ENCODE measurements around the gene CELF6. TPM values are rescaled to one million over a fixed set of nuclear protein-coding genes. Genes with fewer than 3 reads are reported as not detected.

CELF6 gene
- total RNA-seq, 2 experiments from 2014 or later = 0.19 TPM

- H3K4me1 Mint-ChIP-seq (ENCODE audit: low read depth) = peaks cover 4% of the 10 kb centered on the region
- H3K27me3 Mint-ChIP-seq = no peaks in the 10 kb centered on the region
- no peaks in the 10 kb centered on the region for H3K36me3 Mint-ChIP-seq
- ChIA-PET POLR2A (no interaction called here), CTCF (interaction anchor here (0.7 to 2.6 kb wide), 23 partner anchors 8 to 399 kb away, joined by 3 to 18 read pairs (median 4); no protein-coding TSS in a partner anchor)
- intact Hi-C loops (cut with micrococcal nuclease) = loop anchor here (5.0 kb wide), 1 partner anchor 359 kb away; no protein-coding TSS in a partner anchor
- no peak for DNase-seq
- no peak overlapping the region for H3K27ac Mint-ChIP-seq
- no peaks in the 10 kb centered on the region for H3K9me3 Mint-ChIP-seq
- no peak overlapping the region for H3K4me3 Mint-ChIP-seq
Measured at GRCh38 chr15:72313448-72313840, 6.5 kb downstream of the CELF6 start.

DNA sequence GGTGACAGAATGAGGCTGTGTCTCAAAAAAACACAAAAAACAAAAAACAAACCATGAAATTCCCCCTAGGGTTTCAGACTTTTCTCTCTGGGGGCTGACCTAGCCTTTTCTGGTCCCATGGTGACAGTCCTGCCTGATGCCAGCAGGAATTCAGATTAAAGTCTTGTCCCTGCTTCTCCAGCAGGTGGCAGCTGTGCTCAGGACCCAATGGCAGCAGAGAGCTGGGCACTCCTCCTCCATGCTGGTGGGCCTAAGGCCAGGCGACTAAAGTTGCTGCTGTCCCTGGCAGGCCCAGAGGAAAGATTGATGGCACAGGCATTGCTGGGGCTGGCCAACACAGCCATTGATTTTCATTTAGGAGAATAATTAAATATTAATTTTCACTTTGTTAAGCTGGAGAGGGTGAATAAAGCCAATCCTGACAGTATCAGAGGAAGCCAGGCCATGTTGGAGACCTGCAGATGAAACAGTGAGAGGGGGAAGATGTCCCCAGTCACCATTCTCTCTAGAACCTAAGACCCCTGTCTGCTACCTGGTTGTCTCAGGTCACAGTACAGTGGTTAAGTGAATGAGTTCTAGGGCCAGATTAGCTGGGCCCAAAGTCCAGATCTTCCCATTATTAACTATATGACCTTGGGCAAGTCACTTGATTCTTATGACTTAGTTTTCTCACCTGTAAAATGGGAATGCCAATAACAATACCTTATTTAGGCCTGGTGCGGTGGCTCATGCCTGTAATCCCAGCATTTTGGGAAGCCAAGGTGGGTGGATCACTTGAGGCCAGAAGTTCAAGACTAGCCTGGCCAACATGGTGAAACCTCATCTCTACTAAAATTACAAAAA, 7.1 kb downstream of the CELF6 start:
- H3K27ac Mint-ChIP-seq = no peak overlapping the region
- POLR2A ChIA-PET = no interaction called here

DNA sequence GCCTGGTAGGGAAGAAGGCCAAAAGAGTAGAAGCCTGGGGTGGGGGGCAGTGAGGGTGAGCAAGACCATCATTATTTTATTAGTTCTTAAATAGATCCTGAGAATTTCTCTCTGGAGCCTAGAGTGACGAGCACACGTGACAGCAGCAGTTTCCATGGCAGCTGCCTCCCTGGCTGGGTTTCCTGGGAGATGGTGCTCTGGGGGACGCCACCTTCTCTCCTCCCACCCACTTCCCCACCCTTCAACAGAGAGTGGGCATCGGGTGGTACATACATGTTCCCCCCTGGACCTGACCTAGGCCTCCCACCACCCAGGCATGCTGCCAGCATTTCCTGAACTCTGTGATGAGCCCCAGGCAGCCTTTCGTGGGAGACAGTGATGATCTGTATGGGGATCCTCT, 12.9 kb downstream of the CELF6 start:
- H3K27ac Mint-ChIP-seq = no peak overlapping the region
- POLR2A ChIA-PET = no interaction called here
- no peaks in the 10 kb centered on the region for H3K36me3 Mint-ChIP-seq
- DNase-seq = no peak
- H3K4me3 Mint-ChIP-seq = no peak overlapping the region
- H3K27me3 Mint-ChIP-seq = no peaks in the 10 kb centered on the region
- CTCF ChIA-PET = no interaction called here
- H3K4me1 Mint-ChIP-seq (ENCODE audit: low read depth) = peaks cover 11% of the 10 kb centered on the region
- intact Hi-C loops (cut with micrococcal nuclease) = no loop called here
- H3K9me3 Mint-ChIP-seq = no peaks in the 10 kb centered on the region

More for the DNA sequence above, 7.1 kb downstream of the CELF6 start:
- Mint-ChIP-seq H3K9me3 (no peaks in the 10 kb centered on the region), H3K4me1 (ENCODE audit: low read depth) (peaks cover 3% of the 10 kb centered on the region), H3K27me3 (no peaks in the 10 kb centered on the region), H3K4me3 (no peak overlapping the region), H3K36me3 (no peaks in the 10 kb centered on the region)
- peak; percentile 72 for DNase-seq
- intact Hi-C loops (cut with micrococcal nuclease) = loop anchor here (5.0 kb wide), 1 partner anchor 359 kb away; no protein-coding TSS in a partner anchor
- CTCF ChIA-PET = interaction anchor here (0.5 to 2.6 kb wide), 37 partner anchors 8 to 658 kb away, joined by 3 to 18 read pairs (median 4); partner anchors contain the start of gene HEXA

- Mint-ChIP-seq H3K36me3 (no peaks in the 10 kb centered on the region), H3K4me1 (ENCODE audit: low read depth) (peaks cover 11% of the 10 kb centered on the region), H3K9me3 (no peaks in the 10 kb centered on the region), H3K27me3 (no peaks in the 10 kb centered on the region), H3K4me3 (no peak overlapping the region), H3K27ac (no peak overlapping the region)
- intact Hi-C loops (cut with micrococcal nuclease) = no loop called here
- peak; percentile 60 for DNase-seq
- POLR2A ChIA-PET = no interaction called here
- CTCF ChIA-PET = no interaction called here
Measured at GRCh38 chr15:72306211-72306785, 13.7 kb downstream of the CELF6 start.

DNA sequence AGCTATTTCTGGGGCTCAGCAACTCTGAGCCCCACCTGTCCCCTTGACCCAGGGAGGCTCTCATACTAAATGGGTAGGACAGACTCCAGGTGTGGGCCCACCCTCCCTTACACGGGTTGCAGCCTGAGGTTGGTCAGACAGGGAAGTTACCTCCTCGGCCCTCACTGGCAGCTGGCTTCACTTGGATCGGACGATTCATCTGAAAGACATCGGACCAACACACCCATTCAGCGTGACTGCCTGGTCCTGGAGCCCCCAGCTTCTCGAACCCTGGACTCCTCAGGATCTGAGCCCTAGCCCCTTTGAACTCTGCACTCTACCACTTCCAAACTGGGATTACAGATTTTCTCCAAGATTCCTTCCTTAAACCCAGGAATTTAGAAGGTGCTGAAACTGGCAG, 15.4 kb downstream of the CELF6 start:
- Mint-ChIP-seq H3K36me3 (no peaks in the 10 kb centered on the region), H3K4me3 (no peak overlapping the region), H3K27me3 (no peaks in the 10 kb centered on the region), H3K4me1 (ENCODE audit: low read depth) (peaks cover 11% of the 10 kb centered on the region), H3K9me3 (no peaks in the 10 kb centered on the region), H3K27ac (no peak overlapping the region)
- ChIA-PET CTCF (no interaction called here), POLR2A (no interaction called here)
- DNase-seq = no peak
- intact Hi-C loops (cut with micrococcal nuclease) = no loop called here

- DNase-seq = no peak
- intact Hi-C loops (cut with micrococcal nuclease) = no loop called here
- Mint-ChIP-seq H3K4me1 (ENCODE audit: low read depth) (peaks cover 11% of the 10 kb centered on the region), H3K4me3 (no peak overlapping the region), H3K36me3 (no peaks in the 10 kb centered on the region), H3K27me3 (no peaks in the 10 kb centered on the region), H3K27ac (no peak overlapping the region), H3K9me3 (no peaks in the 10 kb centered on the region)
- CTCF ChIA-PET = interaction anchor here (2.1 kb wide), 1 partner anchor 10 kb away, joined by 12 read pairs; no protein-coding TSS in a partner anchor
- POLR2A ChIA-PET = no interaction called here
Measured at GRCh38 chr15:72302955-72303354, 17.0 kb downstream of the CELF6 start.

DNA sequence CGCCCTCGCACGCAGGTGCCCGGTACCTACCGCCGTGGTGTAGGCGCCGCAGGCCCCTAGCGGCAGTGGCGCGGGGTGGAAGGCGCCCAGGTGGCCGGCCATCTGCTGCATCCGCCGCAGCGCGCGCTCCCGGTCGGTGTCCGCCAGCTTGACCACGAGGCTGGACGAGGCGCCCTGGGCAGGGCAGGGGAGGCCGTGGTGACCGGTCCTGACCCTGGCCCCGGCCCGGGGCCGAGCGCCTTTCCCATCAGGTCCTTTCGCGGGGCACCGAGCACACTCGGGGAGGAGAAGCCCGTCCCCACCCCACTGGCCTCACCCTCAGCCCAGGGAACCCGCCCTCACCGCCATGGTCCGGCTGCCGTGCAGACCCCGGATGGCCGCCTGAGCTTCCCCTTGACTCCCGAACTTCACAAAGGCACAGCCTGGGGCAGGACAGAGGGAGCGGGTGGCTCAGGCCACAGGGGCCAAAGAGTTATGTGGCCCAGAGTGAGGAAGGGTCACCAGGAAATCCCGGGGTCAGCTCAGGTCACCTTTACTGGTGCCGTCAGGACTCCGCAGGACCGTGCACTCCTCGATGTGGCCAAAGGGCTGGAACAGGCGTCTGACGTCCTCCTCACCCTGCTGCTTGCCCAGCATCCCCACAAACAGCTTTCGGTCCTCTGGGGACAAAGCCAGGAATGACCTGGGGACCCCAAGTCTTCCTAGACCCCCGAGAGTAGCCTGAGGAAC, 30.2 kb downstream of the CELF6 start:
- ChIA-PET CTCF (no interaction called here), POLR2A (interaction anchor here (0.5 kb wide), 1 partner anchor 90 kb away, joined by 3 read pairs; no protein-coding TSS in a partner anchor)
- Mint-ChIP-seq H3K27ac (no peak overlapping the region), H3K4me1 (ENCODE audit: low read depth) (no peaks in the 10 kb centered on the region), H3K27me3 (no peaks in the 10 kb centered on the region), H3K36me3 (peaks cover 2% of the 10 kb centered on the region), H3K9me3 (no peaks in the 10 kb centered on the region), H3K4me3 (no peak overlapping the region)
- no peak for DNase-seq
- intact Hi-C loops (cut with micrococcal nuclease) = no loop called here

DNA sequence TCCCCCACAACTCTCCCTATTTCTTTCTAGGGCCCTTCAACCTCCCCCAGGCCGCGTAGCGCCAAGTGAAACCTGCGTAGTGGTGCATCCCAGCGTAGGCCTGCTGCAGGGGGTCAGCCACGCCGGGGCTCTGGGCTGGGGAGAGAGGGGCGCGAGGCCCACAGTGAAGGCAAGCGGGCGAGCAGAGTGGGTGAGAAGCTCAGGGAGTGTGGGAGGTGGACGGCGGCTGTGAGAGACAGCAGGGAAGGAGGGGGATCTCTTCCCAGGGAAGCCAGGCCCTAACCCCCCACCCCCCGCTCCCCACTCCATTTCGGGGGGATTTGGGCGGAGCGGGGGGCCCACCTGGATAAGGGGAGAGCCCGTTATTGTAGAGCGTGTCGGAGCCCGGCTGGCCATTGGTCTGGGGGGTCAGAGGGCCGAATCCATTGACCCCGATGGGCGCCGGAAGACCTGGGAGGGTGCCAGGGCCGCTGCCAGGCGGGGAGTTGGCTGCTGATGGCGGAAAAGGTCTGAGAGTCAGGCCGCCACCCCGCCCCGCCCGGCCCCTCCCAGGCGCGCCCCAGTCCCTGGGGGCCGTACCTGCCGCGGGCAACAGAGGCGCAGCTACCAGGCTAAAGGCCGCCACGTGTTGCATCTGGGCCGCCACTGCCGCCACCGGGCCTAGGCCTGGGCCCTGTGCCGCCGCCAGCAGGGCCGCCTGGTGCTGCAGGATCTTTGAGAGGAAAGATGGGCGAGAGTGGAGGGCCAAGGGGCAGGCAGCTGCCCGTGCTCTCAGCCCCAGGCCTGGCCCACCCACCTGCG, 31.0 kb downstream of the CELF6 start:
- POLR2A ChIA-PET = interaction anchor here (0.5 to 0.6 kb wide), 2 partner anchors 90 to 154 kb away, joined by 3 to 4 read pairs; no protein-coding TSS in a partner anchor
- H3K27ac Mint-ChIP-seq = no peak overlapping the region

GRCh38 chr15:72285927-72286516, 33.9 kb downstream of the CELF6 start:
- intact Hi-C loops (cut with micrococcal nuclease) = loop anchor here (1.0 kb wide), 1 partner anchor 87 kb away; no protein-coding TSS in a partner anchor
- no peak overlapping the region for H3K4me3 Mint-ChIP-seq
- H3K27me3 Mint-ChIP-seq = no peaks in the 10 kb centered on the region
- H3K4me1 Mint-ChIP-seq (ENCODE audit: low read depth) = no peaks in the 10 kb centered on the region
- CTCF ChIA-PET = interaction anchor here (0.8 to 3.2 kb wide), 4 partner anchors 14 to 87 kb away, joined by 3 to 20 read pairs (median 4); partner anchors contain the start of gene GRAMD2A
- no peaks in the 10 kb centered on the region for H3K36me3 Mint-ChIP-seq
- peak; percentile 55 for DNase-seq
- POLR2A ChIA-PET = interaction anchor here (0.8 kb wide), 1 partner anchor 59 kb away, joined by 4 read pairs; no protein-coding TSS in a partner anchor
- no peak overlapping the region for H3K27ac Mint-ChIP-seq
- H3K9me3 Mint-ChIP-seq = no peaks in the 10 kb centered on the region

More for the DNA sequence above, 31.0 kb downstream of the CELF6 start:
- intact Hi-C loops (cut with micrococcal nuclease) = no loop called here
- Mint-ChIP-seq H3K9me3 (no peaks in the 10 kb centered on the region), H3K4me3 (no peak overlapping the region), H3K36me3 (no peaks in the 10 kb centered on the region), H3K27me3 (no peaks in the 10 kb centered on the region), H3K4me1 (ENCODE audit: low read depth) (no peaks in the 10 kb centered on the region)
- no peak for DNase-seq
- CTCF ChIA-PET = no interaction called here

GRCh38 chr15:72285402-72285801, 34.6 kb downstream of the CELF6 start:
- DNase-seq = no peak
- H3K27ac Mint-ChIP-seq = no peak overlapping the region
- ChIA-PET CTCF (interaction anchor here (0.9 to 3.2 kb wide), 4 partner anchors 12 to 86 kb away, joined by 4 to 20 read pairs (median 4); partner anchors contain the start of gene GRAMD2A), POLR2A (no interaction called here)
- H3K4me3 Mint-ChIP-seq = no peak overlapping the region
- no peaks in the 10 kb centered on the region for H3K4me1 Mint-ChIP-seq (ENCODE audit: low read depth)
- H3K27me3 Mint-ChIP-seq = no peaks in the 10 kb centered on the region
- intact Hi-C loops (cut with micrococcal nuclease) = no loop called here
- H3K36me3 Mint-ChIP-seq = no peaks in the 10 kb centered on the region
- H3K9me3 Mint-ChIP-seq = no peaks in the 10 kb centered on the region

GRCh38 chr15:72284781-72285180, 35.2 kb downstream of the CELF6 start:
- POLR2A ChIA-PET = no interaction called here
- CTCF ChIA-PET = interaction anchor here (0.9 to 3.2 kb wide), 3 partner anchors 11 to 86 kb away, joined by 4 to 20 read pairs (median 4); partner anchors contain the start of gene GRAMD2A
- Mint-ChIP-seq H3K9me3 (no peaks in the 10 kb centered on the region), H3K36me3 (no peaks in the 10 kb centered on the region), H3K4me3 (no peak overlapping the region), H3K4me1 (ENCODE audit: low read depth) (no peaks in the 10 kb centered on the region), H3K27ac (no peak overlapping the region), H3K27me3 (no peaks in the 10 kb centered on the region)
- no peak for DNase-seq
- intact Hi-C loops (cut with micrococcal nuclease) = no loop called here

All from activated CD4-positive, alpha-beta memory T cell treated with anti-CD3 and anti-CD28 coated beads for 36 hours (primary cell).